GM21737 (cell line): ENCODE measurements around the gene KAZALD1.

Experiments used
- ATAC-seq: cut with Tn5 transposase; IDR thresholded peaks from one replicate; pipeline ENCODE4 v1.9.1; 2021; ENCODE audit warnings: mild to moderate bottlenecking, moderate library complexity; ENCODE audit not compliant: unreplicated experiment

The KAZALD1 gene

GRCh38 chr10:101065481-101066145 is 3.8 kb downstream of the KAZALD1 start:
- ATAC-seq = no peak

DNA sequence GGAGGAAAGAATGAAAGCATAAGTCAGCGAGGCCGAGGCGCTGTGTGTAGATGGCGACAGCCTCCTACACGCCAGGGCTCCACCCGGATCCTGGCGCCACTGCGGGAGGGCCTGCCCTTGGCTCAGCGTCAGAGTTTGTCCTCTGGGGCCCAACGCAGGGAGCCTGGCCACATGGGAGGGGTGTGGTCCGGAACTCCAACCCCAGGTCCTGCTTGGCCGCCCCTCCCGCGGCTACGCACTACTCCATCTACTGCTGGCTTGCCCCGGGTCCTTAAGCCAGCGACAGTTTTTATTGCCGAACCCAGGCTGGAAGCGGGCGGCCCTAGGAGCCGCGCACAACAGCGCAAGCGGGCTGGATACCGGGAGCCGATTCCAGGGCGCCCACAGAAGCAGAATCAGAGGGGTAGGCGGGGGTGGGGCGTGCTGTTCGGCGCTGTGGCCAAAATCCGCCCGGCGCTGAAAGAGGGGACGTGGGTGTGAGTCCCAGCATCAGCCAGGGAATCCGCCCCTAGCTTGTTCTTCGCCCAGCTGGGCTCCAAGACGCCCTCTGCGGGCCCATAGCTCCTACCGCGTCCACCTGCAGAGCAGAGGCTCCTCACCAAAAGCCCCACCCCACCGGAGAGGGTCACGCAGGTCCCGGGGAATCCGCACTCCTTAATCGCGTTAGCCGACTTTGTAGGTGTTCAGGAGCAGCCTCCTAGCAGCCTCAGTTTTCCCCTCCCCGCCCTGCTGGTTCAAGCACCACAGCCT is 4.5 kb downstream of the KAZALD1 start:
- no peak for ATAC-seq

DNA sequence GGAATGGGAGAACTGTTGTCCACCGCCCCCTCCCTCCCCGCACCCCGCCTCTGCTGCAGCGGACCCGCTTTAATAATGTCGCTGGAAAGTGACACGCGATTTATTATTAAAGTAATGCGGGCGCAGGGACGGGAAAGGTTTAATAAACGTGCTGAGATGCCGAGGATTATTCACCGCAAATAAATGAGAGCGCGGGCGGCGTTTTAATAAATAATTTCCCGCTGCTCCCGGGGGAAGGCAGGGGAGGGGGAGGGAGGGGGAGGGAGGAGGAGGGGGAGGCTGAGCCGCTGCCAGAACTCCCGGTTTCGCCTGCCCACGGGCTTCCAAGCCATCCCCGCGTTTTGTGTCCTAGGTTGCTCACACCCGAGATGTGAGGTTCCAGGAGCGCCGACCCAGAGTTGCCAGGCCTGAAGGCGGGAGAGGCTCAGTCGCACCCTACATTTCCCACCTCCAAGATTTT is 5.1 kb downstream of the KAZALD1 start:
- no peak for ATAC-seq

DNA sequence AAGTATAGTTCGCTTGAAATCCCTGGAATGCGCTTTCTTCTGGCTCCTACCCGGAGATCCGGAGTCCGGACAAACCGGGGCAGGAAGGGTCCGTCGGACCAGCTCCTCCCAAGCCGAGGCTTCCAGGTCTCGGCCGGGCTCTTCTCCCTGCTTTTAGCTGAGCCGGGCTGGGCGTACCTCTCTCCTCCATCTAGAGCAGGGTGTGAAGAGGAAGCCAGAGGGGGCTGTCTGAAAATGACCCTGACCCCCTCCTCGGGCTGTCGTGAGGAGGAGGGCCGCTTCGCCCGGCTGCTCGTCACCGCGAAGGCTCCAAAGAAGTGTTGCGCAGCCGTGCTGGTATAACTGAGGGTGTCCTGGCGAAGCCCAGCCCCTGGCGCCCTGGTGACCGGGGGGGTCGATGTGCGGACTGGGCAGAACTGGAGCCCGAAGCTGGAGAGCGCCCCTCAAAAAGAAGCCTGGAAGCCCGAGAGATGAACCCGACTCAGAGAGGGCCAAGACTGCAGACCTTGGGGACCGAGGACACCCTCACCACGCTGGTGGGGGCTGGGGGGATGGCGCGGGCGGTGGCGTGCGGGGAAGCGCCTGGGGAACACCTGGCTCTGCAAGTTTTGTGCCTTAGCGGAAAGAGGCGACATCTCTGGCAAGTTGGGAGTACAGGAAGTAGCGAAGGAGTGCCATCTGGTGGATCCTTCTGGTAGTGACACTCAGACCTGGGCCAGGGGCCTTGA is 5.7 kb downstream of the KAZALD1 start:
- no peak for ATAC-seq

DNA sequence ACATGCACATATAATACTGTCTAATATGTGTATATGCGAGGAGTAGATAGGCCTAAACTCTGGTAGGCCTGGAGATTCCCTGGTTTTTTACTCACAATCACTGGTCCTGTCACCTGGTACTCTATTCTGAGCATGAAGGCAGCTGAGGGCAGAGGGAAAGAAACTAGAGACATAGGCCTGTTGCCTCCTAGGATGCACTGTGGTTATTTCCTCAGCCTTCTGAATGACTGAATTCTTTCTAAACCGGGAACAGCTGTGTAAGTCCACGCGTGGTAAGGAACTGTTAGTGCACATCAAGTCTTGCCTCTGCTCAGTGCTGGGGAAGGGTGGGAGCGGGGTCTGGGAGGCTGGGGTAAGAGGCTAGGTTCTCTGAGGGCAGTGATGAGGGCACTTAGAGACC is 7.7 kb downstream of the KAZALD1 start:
- ATAC-seq = no peak

GRCh38 chr10:101070098-101070497 is 8.3 kb downstream of the KAZALD1 start:
- ATAC-seq = no peak

- ATAC-seq = no peak
These were observed 9.6 kb downstream of the KAZALD1 start for GRCh38 chr10:101071267-101071884.

- no peak for ATAC-seq
These were observed 10.2 kb downstream of the KAZALD1 start for GRCh38 chr10:101071885-101072433.

DNA sequence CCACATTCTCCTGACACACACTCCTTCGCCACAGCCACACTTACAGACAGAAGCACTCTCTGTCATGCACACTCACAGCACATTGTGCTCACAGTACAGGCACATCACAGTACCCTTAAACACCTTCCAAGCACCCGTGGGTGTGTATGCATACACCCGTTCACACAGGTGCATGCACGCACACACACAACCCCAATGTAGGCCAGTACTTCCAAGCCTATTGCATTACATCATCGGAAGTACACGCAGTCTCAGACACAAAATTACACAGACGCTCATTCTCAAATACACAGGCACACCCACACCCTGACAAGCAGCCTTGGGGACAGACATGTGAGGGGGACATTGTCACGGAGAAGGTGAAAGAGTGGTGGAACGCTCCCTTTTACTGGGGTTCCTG is 11.1 kb downstream of the KAZALD1 start:
- no peak for ATAC-seq

DNA sequence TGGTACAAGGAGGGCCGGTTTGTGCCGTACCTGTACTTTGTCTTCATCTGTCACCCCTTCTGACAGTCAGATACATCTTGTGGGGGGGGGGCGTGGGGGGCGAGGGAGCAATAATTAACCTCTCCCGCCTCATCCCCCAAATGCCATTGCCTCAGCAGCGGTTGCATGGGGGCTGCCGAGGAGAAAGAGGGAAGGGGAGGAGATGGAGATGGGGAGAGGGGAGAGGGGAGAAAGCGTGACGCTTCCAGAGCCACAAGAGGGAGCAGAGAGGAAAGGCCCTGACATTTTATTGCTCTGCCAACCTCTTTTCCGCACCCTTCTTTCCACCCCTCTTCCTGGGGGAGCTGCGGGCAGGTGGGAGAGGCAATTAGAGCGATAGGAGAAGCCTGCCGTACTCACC is 11.8 kb downstream of the KAZALD1 start:
- no peak for ATAC-seq

DNA sequence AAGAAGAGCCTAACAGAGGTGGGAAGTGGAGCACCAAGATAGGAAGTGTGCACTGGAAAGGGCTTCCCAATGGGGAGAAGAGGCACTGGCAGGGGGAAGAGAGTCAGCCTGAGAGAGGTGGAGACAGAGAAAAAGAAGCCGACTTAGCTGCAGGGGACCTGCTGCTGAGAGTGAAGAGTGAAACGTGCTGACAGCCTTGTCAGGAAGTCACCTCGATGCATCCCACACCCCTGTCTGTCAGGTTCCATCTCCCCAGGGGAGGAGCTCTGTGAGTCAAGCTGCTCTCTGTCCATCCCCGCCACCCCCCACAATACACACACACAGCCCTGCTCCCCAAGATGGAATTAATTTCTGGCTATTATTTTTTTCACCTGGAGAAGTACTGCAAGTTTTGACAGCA is 14.0 kb downstream of the KAZALD1 start:
- ATAC-seq = no peak

DNA sequence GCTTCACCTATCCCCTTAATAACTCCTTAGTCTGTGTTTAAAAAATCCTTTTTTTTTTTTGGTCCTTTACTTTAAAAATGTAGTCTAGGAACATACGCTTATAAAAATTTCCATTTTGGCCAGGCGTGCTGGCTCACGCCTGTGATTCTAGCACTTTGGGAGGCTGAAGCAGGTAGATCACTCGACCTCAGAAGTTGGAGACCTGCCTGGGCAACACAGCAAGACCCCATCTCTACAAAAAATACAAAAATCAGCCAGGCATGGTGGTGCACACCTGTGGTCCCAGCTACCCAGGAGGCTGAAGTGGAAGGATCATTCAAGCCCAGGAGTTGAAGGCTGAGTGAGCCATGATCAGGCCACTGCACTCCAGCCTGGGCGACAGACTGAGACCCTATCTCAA is 14.8 kb downstream of the KAZALD1 start:
- ATAC-seq = no peak

GRCh38 chr10:101079874-101080273 is 18.1 kb downstream of the KAZALD1 start:
- no peak for ATAC-seq

DNA sequence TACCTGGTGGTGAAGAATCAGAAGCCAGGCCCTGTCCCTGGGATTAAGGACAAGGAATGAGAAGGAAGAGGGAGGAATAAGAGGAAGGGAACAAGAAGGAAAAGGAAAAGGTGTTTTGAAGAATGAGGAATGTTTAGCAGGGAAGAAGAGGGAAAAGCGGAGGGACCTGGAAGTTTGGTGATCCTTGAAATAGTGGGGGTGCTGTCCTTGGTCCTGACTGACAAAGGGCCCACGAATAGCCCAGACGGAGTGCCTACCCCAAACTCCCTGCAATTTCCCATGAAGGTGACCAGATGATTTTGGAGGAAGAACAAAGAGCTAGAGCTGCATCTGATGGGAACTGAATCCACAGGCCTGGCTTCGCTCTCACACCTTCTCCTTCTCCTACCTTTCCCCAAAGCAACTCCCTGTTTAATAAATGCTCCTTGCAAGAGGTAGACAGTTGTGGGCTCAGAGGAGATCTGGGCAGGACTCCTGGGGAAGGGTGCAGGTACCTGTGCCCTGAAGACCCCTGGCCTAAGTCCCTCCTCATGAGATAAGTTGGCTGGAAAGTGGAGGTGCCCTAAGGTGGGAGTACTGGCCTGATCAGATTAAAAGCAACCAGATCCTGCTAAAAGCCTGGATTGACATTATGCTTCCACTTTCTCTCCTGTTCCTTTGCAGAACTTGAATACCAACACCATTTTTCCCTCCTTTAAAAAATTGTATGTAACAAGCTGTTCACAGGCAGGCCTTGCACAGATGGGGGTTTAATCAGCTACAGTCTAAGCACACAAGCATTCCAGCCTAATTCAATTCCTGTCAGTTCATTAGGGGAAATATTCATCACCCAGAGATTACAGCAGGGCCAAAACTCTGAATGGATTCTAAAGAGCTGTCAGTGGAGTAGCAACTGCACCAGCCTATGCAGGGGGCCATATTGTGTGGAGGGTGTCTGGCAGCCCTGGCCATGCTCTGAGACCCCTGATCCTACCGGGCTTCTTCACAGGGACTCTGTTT is 19.4 kb downstream of the KAZALD1 start:
- ATAC-seq = no peak

GRCh38 chr10:101085846-101086245 is 24.1 kb downstream of the KAZALD1 start:
- no peak for ATAC-seq

- ATAC-seq = no peak
These were observed 25.6 kb downstream of the KAZALD1 start for GRCh38 chr10:101087376-101087775.

DNA sequence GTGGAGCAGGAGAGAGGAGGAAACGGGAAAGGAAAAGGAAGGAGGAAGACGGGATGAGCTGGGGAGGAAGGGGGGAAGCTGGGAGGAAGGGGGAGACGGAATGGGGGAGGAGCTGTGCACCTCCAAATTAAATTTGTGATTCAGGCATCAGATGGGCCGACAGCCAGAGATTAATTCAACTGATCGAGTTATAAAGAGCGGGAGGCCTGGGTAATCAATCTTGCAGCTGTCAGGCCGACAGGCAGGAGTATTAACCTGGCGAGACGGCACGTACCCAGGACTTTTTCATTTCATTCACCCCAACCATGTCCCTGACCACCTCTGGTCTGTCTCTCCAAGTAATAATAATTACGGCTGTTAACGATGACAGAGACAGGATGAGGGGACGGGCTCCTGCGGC is 26.2 kb downstream of the KAZALD1 start:
- no peak for ATAC-seq

- no peak for ATAC-seq
These were observed 27.9 kb downstream of the KAZALD1 start for GRCh38 chr10:101089520-101090299.

GRCh38 chr10:101090597-101090996 is 28.8 kb downstream of the KAZALD1 start:
- no peak for ATAC-seq
